Prostate gland (tissue), 2 donors: ENCODE measurements around the gene PFN4. TPM values are rescaled to one million over a fixed set of nuclear protein-coding genes. Genes with fewer than 3 reads are reported as not detected.

Experiments
- DNase-seq: peaks from one replicate; pipeline ENCODE4 v3.0.0-alpha.2; 2019; ENCODE audit warnings: low spot score
- H3K27ac ChIP-seq, 2 donors: fragments of 200-600 bp; sonication (generic); 2 replicates each; pipeline ENCODE4 v1.5.1; 2017 to 2019
- H3K27me3 ChIP-seq: fragments of 200-600 bp; sonication (generic); replicated peaks from 2 replicates; pipeline ENCODE4 v1.5.1; 2019; ENCODE audit not compliant: insufficient read depth
- H3K36me3 ChIP-seq, 2 donors: fragments of 200-600 bp; sonication (generic); 1 replicate in 1 of 2; 2 replicates in 1 of 2; pipeline versions ENCODE4 v1.5.1 to v1.8.1; 2017 to 2019
- H3K4me1 ChIP-seq: fragments of 200-600 bp; sonication (generic); replicated peaks from 2 replicates; pipeline ENCODE4 v1.5.1; 2019
- H3K4me3 ChIP-seq, 2 donors: fragments of 200-600 bp; sonication (generic); 2 replicates each; pipeline ENCODE4 v1.5.1; 2017 to 2019
- H3K9me3 ChIP-seq: fragments of 200-600 bp; sonication (generic); 2 replicates; pipeline ENCODE4 v1.5.1; 2017
- CTCF ChIP-seq, 4 experiments: fragments of 200-600 bp in 2 of 4; fragments of 450-650 bp in 2 of 4; sonication (generic) in 2 of 4; IDR thresholded peaks; 1 replicate in 3 of 4; 2 replicates in 1 of 4; pipeline ENCODE4 v1.5.1; 2016 to 2019; ENCODE audit warnings: antibody characterized with exemption in 4 of 4, mild to moderate bottlenecking in 2 of 4, moderate library complexity in 2 of 4
- POLR2A ChIP-seq: fragments of 450-650 bp; IDR thresholded peaks from one replicate; pipeline ENCODE4 v1.6.1; 2016; ENCODE audit warnings: antibody characterized with exemption, mild to moderate bottlenecking
- POLR2AphosphoS5 ChIP-seq: sonication (generic); formaldehyde crosslinking; IDR thresholded peaks from one replicate; pipeline ENCODE4 v1.6.1; 2017; ENCODE audit warnings: antibody characterized with exemption
- WGBS: methylation state at CpG from one replicate; pipeline ENCODE4 v1.1.5; 2018; 5-methylcytosine and 5-hydroxymethylcytosine counted together
- intact Hi-C: fragments of 100-400 bp; cut with DNase I; formaldehyde crosslinking; loops from one replicate; pipeline ENCODE4 v1.14.2; 2022
- total RNA-seq, 2 donors: library from RNA; depleted of rRNA; stranded (reverse); fragments of >200 nt; gene quantifications; one replicate each; pipeline ENCODE4 v1.1.0, GENCODE V29; 2016

PFN4 gene
- total RNA-seq: 10 to 100 TPM in 1 of 2 donors, not detected in 1; 16.9 TPM

GRCh38 chr2:24123195-24123921, at the start of gene PFN4, which contains the start of gene FAM228B:
PFN4 (minus strand) TSS chr2:24123334; CDS start chr2:24122535, 799 bp downstream.
FAM228B (plus strand) TSS chr2:24123469; CDS start chr2:24124362, 893 bp downstream.
- Histone ChIP-seq H3K4me3 (peak within 1 kb of the TSS; percentile 76 to 80), H3K9me3 (no peaks in the 10 kb centered on the region), H3K36me3 (no peaks in the 10 kb centered on the region), H3K27me3 (no peaks in the 10 kb centered on the region), H3K4me1 (peaks cover 4% of the 10 kb centered on the region), H3K27ac (peak within 1 kb of the TSS; percentile 92)
- whole genome bisulfite sequencing: 0% methylated on average over 49 of the region's 103 CpGs
- intact Hi-C loops: no loop called here
- TF ChIP-seq POLR2AphosphoS5 (no peak), CTCF (IDR thresholded peaks at IDR 0.05) (peak in 1 of 4 experiments; percentile 5), POLR2A (peak; percentile 69)
- peak; percentile 86 for DNase-seq

- intact Hi-C loops: no loop called here
- TF ChIP-seq CTCF (IDR thresholded peaks at IDR 0.05): no peak
- TF ChIP-seq POLR2AphosphoS5: no peak
- no peak for TF ChIP-seq POLR2A
- no peak for DNase-seq
- H3K27me3 ChIP-seq: no peaks in the 10 kb centered on the region
- H3K4me3 ChIP-seq: no peak overlapping the region
- H3K4me1 ChIP-seq: no peaks in the 10 kb centered on the region
- H3K9me3 ChIP-seq: no peaks in the 10 kb centered on the region
- 93% methylated on average over 5 of the region's 5 CpGs for WGBS
- H3K36me3 ChIP-seq: no peaks in the 10 kb centered on the region
- H3K27ac ChIP-seq: no peak overlapping the region
These were observed 45.9 kb upstream of the PFN4 start for GRCh38 chr2:24169023-24169422.

- no peak for DNase-seq
- no peak for TF ChIP-seq POLR2AphosphoS5
- no peak for TF ChIP-seq POLR2A
- peak in 3 of 4 experiments; percentile 10 to 56 (median 31) for TF ChIP-seq CTCF (IDR thresholded peaks at IDR 0.05)
- WGBS: 54% methylated on average over 8 of the region's 8 CpGs
- intact Hi-C loops: no loop called here
- no peaks in the 10 kb centered on the region for H3K36me3 ChIP-seq
- no peak overlapping the region for H3K4me3 ChIP-seq
- H3K9me3 ChIP-seq: no peaks in the 10 kb centered on the region
- H3K4me1 ChIP-seq: no peaks in the 10 kb centered on the region
- H3K27me3 ChIP-seq: no peaks in the 10 kb centered on the region
- H3K27ac ChIP-seq: no peak overlapping the region
These were observed 41.4 kb upstream of the PFN4 start for GRCh38 chr2:24164416-24164973.

GRCh38 chr2:24163601-24164000, 40.5 kb upstream of the PFN4 start:
- Histone ChIP-seq H3K36me3 (no peaks in the 10 kb centered on the region), H3K27ac (no peak overlapping the region), H3K4me1 (no peaks in the 10 kb centered on the region), H3K27me3 (no peaks in the 10 kb centered on the region), H3K9me3 (no peaks in the 10 kb centered on the region), H3K4me3 (no peak overlapping the region)
- TF ChIP-seq POLR2A (no peak), POLR2AphosphoS5 (no peak), CTCF (IDR thresholded peaks at IDR 0.05) (no peak)
- WGBS: 92% methylated on average over 2 of the region's 2 CpGs
- no peak for DNase-seq
- intact Hi-C loops: no loop called here

- Histone ChIP-seq H3K4me3 (no peak overlapping the region), H3K27me3 (no peaks in the 10 kb centered on the region), H3K27ac (no peak overlapping the region), H3K9me3 (no peaks in the 10 kb centered on the region), H3K36me3 (no peaks in the 10 kb centered on the region), H3K4me1 (no peaks in the 10 kb centered on the region)
- no peak for TF ChIP-seq CTCF (IDR thresholded peaks at IDR 0.05)
- TF ChIP-seq POLR2AphosphoS5: no peak
- no peak for TF ChIP-seq POLR2A
- DNase-seq: no peak
- intact Hi-C loops: no loop called here
- WGBS: 53% methylated on average over 3 of the region's 3 CpGs
These were observed 40.1 kb upstream of the PFN4 start for GRCh38 chr2:24163186-24163585.
